Esophagus muscularis mucosa (tissue), 4 donors: ENCODE data around the gene NPAS4. TPM values are rescaled to one million over a fixed set of nuclear protein-coding genes. Genes with fewer than 3 reads are reported as not detected.

Source experiments
- DNase-seq: peaks from one replicate; pipeline ENCODE4 v3.0.0-alpha.2; 2017; ENCODE audit errors: extremely low spot score
- H3K27ac ChIP-seq, 4 donors: fragments of 200-600 bp; sonication (generic); replicated peaks in 1 of 4; 1 replicate in 3 of 4; 2 replicates in 1 of 4; pipeline ENCODE4 v1.5.1; 2016 to 2019; ENCODE audit warnings: mild to moderate bottlenecking in 1 of 4
- H3K27me3 ChIP-seq, 4 donors: fragments of 200-600 bp; sonication (generic); one replicate each; pipeline versions ENCODE4 v1.5.1 to v1.6.0; 2016 to 2019
- H3K36me3 ChIP-seq, 4 donors: fragments of 200-600 bp; sonication (generic); one replicate each; pipeline ENCODE4 v1.5.1; 2016 to 2019
- H3K4me1 ChIP-seq, 4 donors: fragments of 200-600 bp; sonication (generic); one replicate each; pipeline ENCODE4 v1.5.1; 2016 to 2019
- H3K4me3 ChIP-seq, 4 donors: fragments of 200-600 bp; sonication (generic); 1 replicate in 2 of 4; 2 replicates in 2 of 4; pipeline ENCODE4 v1.5.1; 2016 to 2019; ENCODE audit warnings: mild to moderate bottlenecking in 4 of 4, moderate library complexity in 1 of 4
- H3K9me3 ChIP-seq, 4 donors: fragments of 200-600 bp; sonication (generic); 1 replicate in 3 of 4; 2 replicates in 1 of 4; pipeline ENCODE4 v1.5.1; 2016 to 2019
- CTCF ChIP-seq, 3 experiments: fragments of 200-600 bp in 2 of 3; fragments of 450-650 bp in 1 of 3; sonication (generic) in 2 of 3; IDR thresholded peaks; one replicate each; pipeline ENCODE4 v1.5.1; 2017 to 2019; ENCODE audit warnings: antibody characterized with exemption in 3 of 3, mild to moderate bottlenecking in 2 of 3, moderate library complexity in 1 of 3
- EP300 ChIP-seq: sonication (generic); formaldehyde crosslinking; IDR thresholded peaks from one replicate; pipeline ENCODE4 v1.6.1; 2017; ENCODE audit warnings: antibody characterized with exemption
- POLR2A ChIP-seq: fragments of 450-650 bp; IDR thresholded peaks from one replicate; pipeline ENCODE4 v1.6.1; 2017; ENCODE audit warnings: antibody characterized with exemption, moderate library complexity, mild to moderate bottlenecking, low read depth
- POLR2AphosphoS5 ChIP-seq, 2 donors: sonication (generic); formaldehyde crosslinking; IDR thresholded peaks; one replicate each; pipeline ENCODE4 v1.6.1; 2017; ENCODE audit warnings: antibody characterized with exemption in 2 of 2
- WGBS: methylation state at CpG from one replicate; pipeline ENCODE4 v1.1.5; 2018; 5-methylcytosine and 5-hydroxymethylcytosine counted together
- intact Hi-C: fragments of 100-400 bp; cut with DNase I; formaldehyde crosslinking; loops from one replicate; pipeline ENCODE4 v1.15.1; 2023
- total RNA-seq, 4 donors: library from RNA; depleted of rRNA; stranded (reverse); fragments of >200 nt; gene quantifications; one replicate each; pipeline versions ENCODE4 v1.1.0 to v1.2.1, GENCODE V29; 2016

Gene NPAS4
- total RNA-seq, 4 donors from 2014 or later: 1.2 to 2.9 (median 1.5) TPM

GRCh38 chr11:66407651-66408050, 13.2 kb upstream of the NPAS4 start:
- intact Hi-C loops: loop anchor here (1.0 kb wide), 1 partner anchor 23 kb away; no protein-coding TSS in a partner anchor
- no peak for DNase-seq

GRCh38 chr11:66408488-66409214, 12.2 kb upstream of the NPAS4 start:
- peaks cover 0 to 9% (median 0%) of the 10 kb centered on the region in 4 donors for H3K27me3 ChIP-seq
- peak overlapping the region; percentile 83 to 87 (median 85) for H3K27ac ChIP-seq
- peak overlapping the region; percentile 55 to 70 (median 60) for H3K4me3 ChIP-seq
- H3K4me1 ChIP-seq: peaks cover 6 to 56% (median 51%) of the 10 kb centered on the region in 4 donors
- H3K9me3 ChIP-seq: no peaks in the 10 kb centered on the region
- intact Hi-C loops: loop anchor here (1.0 kb wide), 1 partner anchor 22 kb away; no protein-coding TSS in a partner anchor
- H3K36me3 ChIP-seq: peaks cover 0 to 4% (median 0%) of the 10 kb centered on the region in 4 donors
- peak; percentile 96 for DNase-seq
- TF ChIP-seq POLR2A (no peak), CTCF (IDR thresholded peaks at IDR 0.05) (peak in 2 of 3 experiments; percentile 100), POLR2AphosphoS5 (IDR thresholded peaks at IDR 0.05) (peak; percentile 85 to 90), EP300 (peak; percentile 36)
- WGBS: under 1% methylated on average over 41 of the region's 63 CpGs

More at GRCh38 chr11:66407651-66408050, 13.2 kb upstream of the NPAS4 start:
- Histone ChIP-seq H3K9me3 (no peaks in the 10 kb centered on the region), H3K4me3 (no peak overlapping the region), H3K27me3 (peaks cover 0 to 6% (median 0%) of the 10 kb centered on the region in 4 donors), H3K36me3 (no peaks in the 10 kb centered on the region), H3K4me1 (peaks cover 6 to 46% (median 41%) of the 10 kb centered on the region in 4 donors), H3K27ac (no peak overlapping the region)
- WGBS: 79% methylated on average over 4 of the region's 5 CpGs
- TF ChIP-seq POLR2A (no peak), EP300 (no peak), CTCF (IDR thresholded peaks at IDR 0.05) (no peak), POLR2AphosphoS5 (IDR thresholded peaks at IDR 0.05) (no peak)

- Histone ChIP-seq H3K27ac (peak overlapping the region; percentile 83 to 87 (median 85)), H3K4me1 (peaks cover 6 to 61% (median 56%) of the 10 kb centered on the region in 4 donors), H3K9me3 (no peaks in the 10 kb centered on the region), H3K27me3 (peaks cover 0 to 9% (median 0%) of the 10 kb centered on the region in 4 donors), H3K36me3 (peaks cover 0 to 4% (median 0%) of the 10 kb centered on the region in 4 donors), H3K4me3 (peak overlapping the region; percentile 55 to 70 (median 60))
- intact Hi-C loops: no loop called here
- DNase-seq: no peak
- 64% methylated on average over 2 of the region's 15 CpGs for WGBS
- no peak for TF ChIP-seq EP300
- TF ChIP-seq POLR2A: no peak
- no peak for TF ChIP-seq CTCF (IDR thresholded peaks at IDR 0.05)
- TF ChIP-seq POLR2AphosphoS5 (IDR thresholded peaks at IDR 0.05): no peak
These were observed 11.6 kb upstream of the NPAS4 start for GRCh38 chr11:66409226-66409625.

GRCh38 chr11:66410191-66410590, 10.6 kb upstream of the NPAS4 start:
- peaks cover 6 to 65% (median 62%) of the 10 kb centered on the region in 4 donors for H3K4me1 ChIP-seq
- no peak for DNase-seq
- H3K27me3 ChIP-seq: peaks cover 0 to 9% (median 0%) of the 10 kb centered on the region in 4 donors
- no CpG with 5 or more reads among the region's 12 CpGs for WGBS
- H3K36me3 ChIP-seq: peaks cover 0 to 4% (median 0%) of the 10 kb centered on the region in 4 donors
- intact Hi-C loops: no loop called here
- H3K9me3 ChIP-seq: no peaks in the 10 kb centered on the region
- H3K4me3 ChIP-seq: peak overlapping the region; percentile 55 to 70 (median 60)
- H3K27ac ChIP-seq: peak overlapping the region; percentile 83 to 87 (median 85)
- no peak for TF ChIP-seq POLR2AphosphoS5 (IDR thresholded peaks at IDR 0.05)
- no peak for TF ChIP-seq EP300
- no peak for TF ChIP-seq CTCF (IDR thresholded peaks at IDR 0.05)
- no peak for TF ChIP-seq POLR2A
